ENCODE results near the gene RAPH1.

The RAPH1 gene

DNA sequence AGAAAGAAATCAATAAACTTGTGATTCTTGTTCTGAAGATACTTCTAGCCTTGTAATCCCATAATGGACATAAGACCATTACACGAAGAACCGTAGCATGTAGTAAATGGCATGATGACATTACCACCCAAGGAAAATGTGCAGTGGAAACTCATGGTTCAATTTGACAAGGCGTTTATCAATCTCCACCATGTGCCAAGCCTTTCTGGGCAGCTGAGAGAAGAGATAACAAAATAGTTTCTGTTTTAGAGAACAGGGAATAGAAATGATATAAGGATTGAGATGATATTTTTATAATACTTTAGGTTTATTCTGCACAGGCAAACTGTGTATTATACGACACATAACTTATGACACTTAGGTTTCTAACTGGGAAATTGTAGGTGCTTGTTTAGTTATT is 187.7 kb downstream of the RAPH1 start:
- H3K4me3 ChIP-seq (ENCODE audit: low read length), result no peak overlapping the region
- H3K27me3 ChIP-seq (ENCODE audit: insufficient read depth, low read length), result no peaks in the 10 kb centered on the region
- H3K4me1 ChIP-seq (ENCODE audit: insufficient read depth, low read length), result no peaks in the 10 kb centered on the region
- no peaks in the 10 kb centered on the region for H3K9me3 ChIP-seq (ENCODE audit: insufficient read depth, low read depth, low read length)
- H3K9ac ChIP-seq (ENCODE audit: low read depth, low read length), result no peak overlapping the region
- H3K27ac ChIP-seq (ENCODE audit: low read length), result no peak overlapping the region
- H3K36me3 ChIP-seq (ENCODE audit: insufficient read depth, low read depth, low read length), result peaks cover 17% of the 10 kb centered on the region; the same call in 1 of the 2 replicates

DNA sequence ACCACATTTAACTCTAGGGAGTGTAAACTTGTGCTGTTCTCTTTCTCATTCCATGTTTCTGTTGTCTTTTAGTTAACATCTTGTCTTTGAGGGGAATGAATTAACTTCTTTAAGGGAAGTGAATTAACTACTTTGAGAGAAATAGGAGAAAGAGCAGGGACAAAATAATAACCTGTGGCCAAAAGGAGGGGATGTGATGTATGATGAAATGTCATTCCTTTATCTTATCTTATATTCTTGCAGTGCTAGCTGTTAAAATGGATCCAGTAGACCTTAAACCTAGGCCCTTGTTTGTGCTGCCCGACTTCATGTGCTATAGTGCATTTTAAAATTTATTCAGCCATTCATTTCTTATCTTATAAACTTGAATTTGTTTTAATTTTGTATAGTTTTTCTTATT is 188.5 kb downstream of the RAPH1 start:
- Histone ChIP-seq H3K27me3 (ENCODE audit: insufficient read depth, low read length) (no peaks in the 10 kb centered on the region), H3K4me3 (ENCODE audit: low read length) (no peak overlapping the region), H3K4me1 (ENCODE audit: insufficient read depth, low read length) (no peaks in the 10 kb centered on the region), H3K36me3 (ENCODE audit: insufficient read depth, low read depth, low read length) (peaks cover 13% of the 10 kb centered on the region), H3K9ac (ENCODE audit: low read depth, low read length) (no peak overlapping the region), H3K9me3 (ENCODE audit: insufficient read depth, low read depth, low read length) (no peaks in the 10 kb centered on the region), H3K27ac (ENCODE audit: low read length) (no peak overlapping the region)

DNA sequence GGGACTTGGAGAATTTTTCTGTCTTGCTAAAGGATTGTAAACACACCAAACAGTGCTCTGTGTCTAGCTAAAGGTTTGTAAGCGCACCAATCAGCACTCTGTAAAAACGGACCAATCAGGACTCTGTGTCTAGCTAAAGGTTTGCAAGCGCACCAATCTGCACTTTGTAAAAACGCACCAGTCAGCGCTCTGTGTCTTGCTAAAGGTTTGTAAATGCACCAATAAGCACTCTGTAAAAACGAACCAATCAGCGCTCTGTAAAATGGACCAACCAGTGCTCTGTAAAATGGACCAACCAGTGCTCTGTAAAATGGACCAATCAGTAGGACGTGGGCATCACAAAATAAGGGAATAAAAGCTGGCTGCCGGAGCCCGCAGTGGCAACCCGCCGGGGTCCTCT is 190.4 kb downstream of the RAPH1 start:
- Histone ChIP-seq H3K4me3 (ENCODE audit: low read length) (no peak overlapping the region), H3K36me3 (ENCODE audit: insufficient read depth, low read depth, low read length) (peaks cover 13% of the 10 kb centered on the region), H3K27me3 (ENCODE audit: insufficient read depth, low read length) (no peaks in the 10 kb centered on the region), H3K4me1 (ENCODE audit: insufficient read depth, low read length) (peaks cover 10% of the 10 kb centered on the region; the same call in 1 of the 2 replicates), H3K9ac (ENCODE audit: low read depth, low read length) (no peak overlapping the region), H3K27ac (ENCODE audit: low read length) (no peak overlapping the region), H3K9me3 (ENCODE audit: insufficient read depth, low read depth, low read length) (no peaks in the 10 kb centered on the region)

Measured in iPS-20b (cell line).